Breast epithelium (tissue), 3 donors: ENCODE data around the gene PCNX1.

ENCODE experiments used
- POLR2AphosphoS5 ChIP-seq, 3 donors: sonication (generic); formaldehyde crosslinking; IDR thresholded peaks; one replicate each; pipeline ENCODE4 v1.6.1; 2017; ENCODE audit warnings: antibody characterized with exemption in 3 of 3
- TF ChIP-seq, protein P1 (sequence below), 3 donors: fragments of 450-650 bp; IDR thresholded peaks; one replicate each; pipeline ENCODE4 v1.5.1; 2016 to 2017; ENCODE audit warnings: antibody characterized with exemption in 3 of 3, mild to moderate bottlenecking in 3 of 3, moderate library complexity in 3 of 3

GRCh38 chr14:70887207-70887681 is 20.0 kb upstream of the PCNX1 start:
- TF ChIP-seq, protein P1, sequence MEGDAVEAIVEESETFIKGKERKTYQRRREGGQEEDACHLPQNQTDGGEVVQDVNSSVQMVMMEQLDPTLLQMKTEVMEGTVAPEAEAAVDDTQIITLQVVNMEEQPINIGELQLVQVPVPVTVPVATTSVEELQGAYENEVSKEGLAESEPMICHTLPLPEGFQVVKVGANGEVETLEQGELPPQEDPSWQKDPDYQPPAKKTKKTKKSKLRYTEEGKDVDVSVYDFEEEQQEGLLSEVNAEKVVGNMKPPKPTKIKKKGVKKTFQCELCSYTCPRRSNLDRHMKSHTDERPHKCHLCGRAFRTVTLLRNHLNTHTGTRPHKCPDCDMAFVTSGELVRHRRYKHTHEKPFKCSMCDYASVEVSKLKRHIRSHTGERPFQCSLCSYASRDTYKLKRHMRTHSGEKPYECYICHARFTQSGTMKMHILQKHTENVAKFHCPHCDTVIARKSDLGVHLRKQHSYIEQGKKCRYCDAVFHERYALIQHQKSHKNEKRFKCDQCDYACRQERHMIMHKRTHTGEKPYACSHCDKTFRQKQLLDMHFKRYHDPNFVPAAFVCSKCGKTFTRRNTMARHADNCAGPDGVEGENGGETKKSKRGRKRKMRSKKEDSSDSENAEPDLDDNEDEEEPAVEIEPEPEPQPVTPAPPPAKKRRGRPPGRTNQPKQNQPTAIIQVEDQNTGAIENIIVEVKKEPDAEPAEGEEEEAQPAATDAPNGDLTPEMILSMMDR (IDR thresholded peaks at IDR 0.05): no peak
- no peak for TF ChIP-seq POLR2AphosphoS5 (IDR thresholded peaks at IDR 0.05)
